HEK293 (cell line): ENCODE results near the gene LAMB4.

Source experiments
- CTCF ChIA-PET: fragments of 350-600 bp; formaldehyde crosslinking; extraction: SDS; loops from one replicate; lab custom pipeline; 2021; ENCODE audit warnings: antibody characterized with exemption; lab: Yijun Ruan, JAX
- POLR2A ChIA-PET: fragments of 300-600 bp; formaldehyde crosslinking; extraction: SDS; loops from one replicate; lab custom pipeline; 2020; ENCODE audit warnings: antibody characterized with exemption, inconsistent platforms; lab: Yijun Ruan, JAX
- H3K27ac ChIP-seq: fragments of 200-500 bp; sonication (Bioruptor generic); 2 replicates; pipeline ENCODE4 v1.5.1; 2014; ENCODE audit warnings: low read depth, low read length, control low read depth, inconsistent platforms; ENCODE audit errors: extremely low read depth
- H3K36me3 ChIP-seq, 2 experiments: fragments of 200-500 bp in 1 of 2; sonication (Bioruptor generic) in 1 of 2; 1 replicate in 1 of 2; 2 replicates in 1 of 2; pipeline ENCODE4 v1.5.1; 2014 to 2017; ENCODE audit warnings: inconsistent platforms in 2 of 2, low read length in 2 of 2; ENCODE audit not compliant: control insufficient read depth in 2 of 2, insufficient read depth in 1 of 2
- H3K4me1 ChIP-seq: fragments of 200-500 bp; sonication (Bioruptor generic); 2 replicates; pipeline ENCODE4 v1.5.1; 2014; ENCODE audit warnings: mild to moderate bottlenecking, low read length, inconsistent platforms; ENCODE audit not compliant: control insufficient read depth, insufficient read depth
- H3K4me3 ChIP-seq: 2 replicates; pipeline ENCODE4 v1.5.1; 2011; ENCODE audit warnings: low read depth, mild to moderate bottlenecking, control low read depth, low read length, moderate library complexity
- H3K9me3 ChIP-seq: fragments of 200-500 bp; sonication (Bioruptor generic); 2 replicates; pipeline ENCODE4 v1.5.1; 2014; ENCODE audit warnings: low read depth, low read length, inconsistent platforms; ENCODE audit not compliant: control insufficient read depth, insufficient read depth
- MZF1 ChIP-seq: fragments of 450-650 bp; formaldehyde crosslinking; IDR thresholded peaks from 2 replicates; pipeline ENCODE4 v1.5.1; 2017; ENCODE audit warnings: missing biosample characterization, missing genetic modification characterization, borderline replicate concordance
- WT1 ChIP-seq: fragments of 450-650 bp; formaldehyde crosslinking; IDR thresholded peaks from 2 replicates; pipeline ENCODE4 v1.5.1; 2016; ENCODE audit warnings: missing biosample characterization, missing genetic modification characterization
- ZBTB21 ChIP-seq: fragments of 450-650 bp; formaldehyde crosslinking; IDR thresholded peaks from 2 replicates; pipeline ENCODE4 v1.5.1; 2017; ENCODE audit warnings: missing biosample characterization, missing genetic modification characterization
- ZNF10 ChIP-seq: fragments of 450-650 bp; formaldehyde crosslinking; IDR thresholded peaks from 2 replicates; pipeline ENCODE4 v1.5.1; 2017; ENCODE audit warnings: missing biosample characterization, missing genetic modification characterization
- ZNF146 ChIP-seq: fragments of 450-650 bp; formaldehyde crosslinking; IDR thresholded peaks from 2 replicates; pipeline ENCODE4 v1.5.1; 2016; ENCODE audit warnings: missing biosample characterization, missing genetic modification characterization
- ZNF174 ChIP-seq: fragments of 450-650 bp; formaldehyde crosslinking; IDR thresholded peaks from 2 replicates; pipeline ENCODE4 v1.5.0; 2017; ENCODE audit warnings: missing biosample characterization, mild to moderate bottlenecking, missing genetic modification characterization
- ZNF175 ChIP-seq: fragments of 450-650 bp; formaldehyde crosslinking; IDR thresholded peaks from 2 replicates; pipeline ENCODE4 v1.5.1; 2016; ENCODE audit warnings: missing biosample characterization, missing genetic modification characterization
- ZNF473 ChIP-seq: fragments of 450-650 bp; formaldehyde crosslinking; IDR thresholded peaks from 2 replicates; pipeline ENCODE4 v1.5.1; 2017; ENCODE audit warnings: missing biosample characterization, missing genetic modification characterization
- ZNF48 ChIP-seq: fragments of 450-650 bp; formaldehyde crosslinking; IDR thresholded peaks from 2 replicates; pipeline ENCODE4 v1.5.1; 2016; ENCODE audit warnings: missing biosample characterization, missing genetic modification characterization
- ZNF621 ChIP-seq: fragments of 450-650 bp; formaldehyde crosslinking; IDR thresholded peaks from 2 replicates; pipeline ENCODE4 v1.5.1; 2017; ENCODE audit warnings: missing biosample characterization, missing genetic modification characterization
- ZNF623 ChIP-seq: fragments of 450-650 bp; formaldehyde crosslinking; IDR thresholded peaks from 2 replicates; pipeline ENCODE4 v1.5.1; 2016; ENCODE audit warnings: missing biosample characterization, missing genetic modification characterization
- ZNF624 ChIP-seq: fragments of 450-650 bp; formaldehyde crosslinking; IDR thresholded peaks from 2 replicates; pipeline ENCODE4 v1.5.1; 2017; ENCODE audit warnings: missing biosample characterization, missing genetic modification characterization
- ZNF626 ChIP-seq: fragments of 450-650 bp; sonication (Bioruptor Pico); formaldehyde crosslinking; IDR thresholded peaks from 2 replicates; pipeline ENCODE4 v1.5.1; 2018; ENCODE audit warnings: missing biosample characterization, missing genetic modification characterization, inconsistent platforms
- ZNF791 ChIP-seq: fragments of 450-650 bp; formaldehyde crosslinking; IDR thresholded peaks from 2 replicates; pipeline ENCODE4 v1.5.1; 2016; ENCODE audit warnings: missing biosample characterization, missing genetic modification characterization
- TF ChIP-seq, protein P1 (sequence below): sonication (generic); formaldehyde crosslinking; IDR thresholded peaks from 2 replicates; pipeline ENCODE4 v1.8.1; 2022; ENCODE audit warnings: mild to moderate bottlenecking, moderate library complexity, missing genetic modification reagents
- TF ChIP-seq, protein P2 (sequence below): fragments of 450-650 bp; formaldehyde crosslinking; IDR thresholded peaks from 2 replicates; pipeline ENCODE4 v1.5.1; 2016; ENCODE audit warnings: missing biosample characterization, missing genetic modification characterization
- TF ChIP-seq, protein P3 (sequence below): fragments of 450-650 bp; formaldehyde crosslinking; IDR thresholded peaks from 2 replicates; pipeline ENCODE4 v1.5.1; 2016; ENCODE audit warnings: missing biosample characterization, missing genetic modification characterization
- TF ChIP-seq, protein P4 (sequence below): fragments of 450-650 bp; formaldehyde crosslinking; IDR thresholded peaks from 2 replicates; pipeline ENCODE4 v1.5.1; 2016; ENCODE audit warnings: missing biosample characterization, missing genetic modification characterization
- TF ChIP-seq, protein P5 (sequence below): fragments of 450-650 bp; formaldehyde crosslinking; IDR thresholded peaks from 2 replicates; pipeline ENCODE4 v1.5.1; 2016; ENCODE audit warnings: missing biosample characterization, missing genetic modification characterization
- TF ChIP-seq, protein P6 (sequence below): fragments of 450-650 bp; formaldehyde crosslinking; IDR thresholded peaks from 2 replicates; pipeline ENCODE4 v1.5.1; 2016; ENCODE audit warnings: missing biosample characterization, missing genetic modification characterization, low read depth
- TF ChIP-seq, protein P7 (sequence below): fragments of 450-650 bp; formaldehyde crosslinking; IDR thresholded peaks from 2 replicates; pipeline ENCODE4 v1.5.1; 2016; ENCODE audit warnings: missing biosample characterization, missing genetic modification characterization, low read depth
- TF ChIP-seq, protein P8 (sequence below): fragments of 450-650 bp; formaldehyde crosslinking; IDR thresholded peaks from 2 replicates; pipeline ENCODE4 v1.5.1; 2017; ENCODE audit warnings: missing biosample characterization, missing genetic modification characterization

LAMB4 gene

DNA sequence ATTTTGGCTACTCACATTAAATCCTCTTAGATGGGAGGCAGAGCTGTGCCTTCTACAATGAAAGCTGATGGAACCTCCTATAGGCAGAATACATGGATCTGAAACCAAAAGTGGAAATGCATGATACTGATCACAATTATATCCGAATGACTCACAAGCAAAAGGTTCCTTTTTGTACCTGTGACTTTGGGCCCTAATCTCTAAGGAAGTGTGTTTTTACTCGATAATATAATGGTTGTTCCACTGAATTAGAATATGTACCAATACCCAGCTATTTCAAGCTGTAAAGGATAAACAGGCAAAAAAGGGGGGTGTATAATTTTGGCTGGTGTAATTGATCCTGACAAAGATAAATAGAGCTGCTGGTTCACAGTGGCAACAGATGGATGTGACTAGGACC, 109.6 kb downstream of the LAMB4 start:
- no peak for TF ChIP-seq MZF1 (tag by site-specific recombination)
- TF ChIP-seq, protein P1, sequence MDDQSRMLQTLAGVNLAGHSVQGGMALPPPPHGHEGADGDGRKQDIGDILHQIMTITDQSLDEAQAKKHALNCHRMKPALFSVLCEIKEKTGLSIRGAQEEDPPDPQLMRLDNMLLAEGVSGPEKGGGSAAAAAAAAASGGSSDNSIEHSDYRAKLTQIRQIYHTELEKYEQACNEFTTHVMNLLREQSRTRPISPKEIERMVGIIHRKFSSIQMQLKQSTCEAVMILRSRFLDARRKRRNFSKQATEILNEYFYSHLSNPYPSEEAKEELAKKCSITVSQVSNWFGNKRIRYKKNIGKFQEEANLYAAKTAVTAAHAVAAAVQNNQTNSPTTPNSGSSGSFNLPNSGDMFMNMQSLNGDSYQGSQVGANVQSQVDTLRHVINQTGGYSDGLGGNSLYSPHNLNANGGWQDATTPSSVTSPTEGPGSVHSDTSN, result no peak
- no peak for TF ChIP-seq ZNF48 (tag by site-specific recombination)
- no peak for TF ChIP-seq ZBTB21
- TF ChIP-seq, protein P2, sequence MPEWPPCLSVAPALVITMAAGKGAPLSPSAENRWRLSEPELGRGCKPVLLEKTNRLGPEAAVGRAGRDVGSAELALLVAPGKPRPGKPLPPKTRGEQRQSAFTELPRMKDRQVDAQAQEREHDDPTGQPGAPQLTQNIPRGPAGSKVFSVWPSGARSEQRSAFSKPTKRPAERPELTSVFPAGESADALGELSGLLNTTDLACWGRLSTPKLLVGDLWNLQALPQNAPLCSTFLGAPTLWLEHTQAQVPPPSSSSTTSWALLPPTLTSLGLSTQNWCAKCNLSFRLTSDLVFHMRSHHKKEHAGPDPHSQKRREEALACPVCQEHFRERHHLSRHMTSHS (tag by site-specific recombination), result no peak
- TF ChIP-seq, protein P3, sequence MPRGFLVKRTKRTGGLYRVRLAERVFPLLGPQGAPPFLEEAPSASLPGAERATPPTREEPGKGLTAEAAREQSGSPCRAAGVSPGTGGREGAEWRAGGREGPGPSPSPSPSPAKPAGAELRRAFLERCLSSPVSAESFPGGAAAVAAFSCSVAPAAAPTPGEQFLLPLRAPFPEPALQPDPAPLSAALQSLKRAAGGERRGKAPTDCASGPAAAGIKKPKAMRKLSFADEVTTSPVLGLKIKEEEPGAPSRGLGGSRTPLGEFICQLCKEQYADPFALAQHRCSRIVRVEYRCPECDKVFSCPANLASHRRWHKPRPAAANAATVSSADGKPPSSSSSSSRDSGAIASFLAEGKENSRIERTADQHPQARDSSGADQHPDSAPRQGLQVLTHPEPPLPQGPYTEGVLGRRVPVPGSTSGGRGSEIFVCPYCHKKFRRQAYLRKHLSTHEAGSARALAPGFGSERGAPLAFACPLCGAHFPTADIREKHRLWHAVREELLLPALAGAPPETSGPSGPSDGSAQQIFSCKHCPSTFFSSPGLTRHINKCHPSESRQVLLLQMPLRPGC (tag by site-specific recombination), result no peak
- TF ChIP-seq ZNF174 (tag by site-specific recombination), result no peak
- no peak for TF ChIP-seq ZNF626
- no peak for TF ChIP-seq ZNF624 (tag by site-specific recombination)
- no peak for TF ChIP-seq ZNF623
- ChIA-PET CTCF (no interaction called here), POLR2A (no interaction called here)
- no peak overlapping the region for H3K4me3 ChIP-seq
- no peaks in the 10 kb centered on the region for H3K36me3 ChIP-seq
- no peaks in the 10 kb centered on the region for H3K9me3 ChIP-seq
- H3K4me1 ChIP-seq, result peaks cover 13% of the 10 kb centered on the region
- H3K27ac ChIP-seq, result no peak overlapping the region

DNA sequence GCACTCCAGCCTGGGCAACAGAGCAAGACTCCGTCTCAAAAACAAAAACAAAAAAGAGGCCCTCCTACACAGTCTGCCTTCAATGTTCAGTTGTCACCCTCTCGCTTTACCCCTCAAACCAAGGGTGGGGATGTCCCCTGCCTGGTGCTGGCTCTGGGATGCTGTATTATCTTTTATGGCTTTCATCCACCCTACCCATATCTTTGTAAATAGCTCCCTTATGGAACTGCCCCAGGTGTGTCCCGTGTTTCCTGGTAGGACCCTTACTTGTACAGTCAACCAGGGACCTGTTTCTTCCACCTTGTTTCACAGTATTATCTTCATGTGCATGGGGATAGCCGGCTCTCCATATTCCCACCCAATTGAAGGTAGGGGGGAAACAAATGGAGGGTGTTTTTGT, 111.5 kb downstream of the LAMB4 start:
- POLR2A ChIA-PET, result no interaction called here
- CTCF ChIA-PET, result no interaction called here
- Histone ChIP-seq H3K36me3 (no peaks in the 10 kb centered on the region), H3K4me1 (peaks cover 24% of the 10 kb centered on the region), H3K9me3 (no peaks in the 10 kb centered on the region), H3K27ac (no peak overlapping the region), H3K4me3 (no peak overlapping the region)
- no peak for TF ChIP-seq ZNF146 (tag by site-specific recombination)
- no peak for TF ChIP-seq ZNF10 (tag by site-specific recombination)
- TF ChIP-seq WT1 (tag by site-specific recombination), result no peak
- TF ChIP-seq, protein P4, sequence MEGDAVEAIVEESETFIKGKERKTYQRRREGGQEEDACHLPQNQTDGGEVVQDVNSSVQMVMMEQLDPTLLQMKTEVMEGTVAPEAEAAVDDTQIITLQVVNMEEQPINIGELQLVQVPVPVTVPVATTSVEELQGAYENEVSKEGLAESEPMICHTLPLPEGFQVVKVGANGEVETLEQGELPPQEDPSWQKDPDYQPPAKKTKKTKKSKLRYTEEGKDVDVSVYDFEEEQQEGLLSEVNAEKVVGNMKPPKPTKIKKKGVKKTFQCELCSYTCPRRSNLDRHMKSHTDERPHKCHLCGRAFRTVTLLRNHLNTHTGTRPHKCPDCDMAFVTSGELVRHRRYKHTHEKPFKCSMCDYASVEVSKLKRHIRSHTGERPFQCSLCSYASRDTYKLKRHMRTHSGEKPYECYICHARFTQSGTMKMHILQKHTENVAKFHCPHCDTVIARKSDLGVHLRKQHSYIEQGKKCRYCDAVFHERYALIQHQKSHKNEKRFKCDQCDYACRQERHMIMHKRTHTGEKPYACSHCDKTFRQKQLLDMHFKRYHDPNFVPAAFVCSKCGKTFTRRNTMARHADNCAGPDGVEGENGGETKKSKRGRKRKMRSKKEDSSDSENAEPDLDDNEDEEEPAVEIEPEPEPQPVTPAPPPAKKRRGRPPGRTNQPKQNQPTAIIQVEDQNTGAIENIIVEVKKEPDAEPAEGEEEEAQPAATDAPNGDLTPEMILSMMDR, result no peak
- TF ChIP-seq, protein P5, sequence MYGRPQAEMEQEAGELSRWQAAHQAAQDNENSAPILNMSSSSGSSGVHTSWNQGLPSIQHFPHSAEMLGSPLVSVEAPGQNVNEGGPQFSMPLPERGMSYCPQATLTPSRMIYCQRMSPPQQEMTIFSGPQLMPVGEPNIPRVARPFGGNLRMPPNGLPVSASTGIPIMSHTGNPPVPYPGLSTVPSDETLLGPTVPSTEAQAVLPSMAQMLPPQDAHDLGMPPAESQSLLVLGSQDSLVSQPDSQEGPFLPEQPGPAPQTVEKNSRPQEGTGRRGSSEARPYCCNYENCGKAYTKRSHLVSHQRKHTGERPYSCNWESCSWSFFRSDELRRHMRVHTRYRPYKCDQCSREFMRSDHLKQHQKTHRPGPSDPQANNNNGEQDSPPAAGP (tag by site-specific recombination), result no peak
- no peak for TF ChIP-seq ZNF473
- TF ChIP-seq, protein P6, sequence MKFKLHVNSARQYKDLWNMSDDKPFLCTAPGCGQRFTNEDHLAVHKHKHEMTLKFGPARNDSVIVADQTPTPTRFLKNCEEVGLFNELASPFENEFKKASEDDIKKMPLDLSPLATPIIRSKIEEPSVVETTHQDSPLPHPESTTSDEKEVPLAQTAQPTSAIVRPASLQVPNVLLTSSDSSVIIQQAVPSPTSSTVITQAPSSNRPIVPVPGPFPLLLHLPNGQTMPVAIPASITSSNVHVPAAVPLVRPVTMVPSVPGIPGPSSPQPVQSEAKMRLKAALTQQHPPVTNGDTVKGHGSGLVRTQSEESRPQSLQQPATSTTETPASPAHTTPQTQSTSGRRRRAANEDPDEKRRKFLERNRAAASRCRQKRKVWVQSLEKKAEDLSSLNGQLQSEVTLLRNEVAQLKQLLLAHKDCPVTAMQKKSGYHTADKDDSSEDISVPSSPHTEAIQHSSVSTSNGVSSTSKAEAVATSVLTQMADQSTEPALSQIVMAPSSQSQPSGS (tag by site-specific recombination), result no peak
- TF ChIP-seq ZNF791 (tag by site-specific recombination), result no peak
- TF ChIP-seq ZNF621, result no peak
- TF ChIP-seq, protein P7, sequence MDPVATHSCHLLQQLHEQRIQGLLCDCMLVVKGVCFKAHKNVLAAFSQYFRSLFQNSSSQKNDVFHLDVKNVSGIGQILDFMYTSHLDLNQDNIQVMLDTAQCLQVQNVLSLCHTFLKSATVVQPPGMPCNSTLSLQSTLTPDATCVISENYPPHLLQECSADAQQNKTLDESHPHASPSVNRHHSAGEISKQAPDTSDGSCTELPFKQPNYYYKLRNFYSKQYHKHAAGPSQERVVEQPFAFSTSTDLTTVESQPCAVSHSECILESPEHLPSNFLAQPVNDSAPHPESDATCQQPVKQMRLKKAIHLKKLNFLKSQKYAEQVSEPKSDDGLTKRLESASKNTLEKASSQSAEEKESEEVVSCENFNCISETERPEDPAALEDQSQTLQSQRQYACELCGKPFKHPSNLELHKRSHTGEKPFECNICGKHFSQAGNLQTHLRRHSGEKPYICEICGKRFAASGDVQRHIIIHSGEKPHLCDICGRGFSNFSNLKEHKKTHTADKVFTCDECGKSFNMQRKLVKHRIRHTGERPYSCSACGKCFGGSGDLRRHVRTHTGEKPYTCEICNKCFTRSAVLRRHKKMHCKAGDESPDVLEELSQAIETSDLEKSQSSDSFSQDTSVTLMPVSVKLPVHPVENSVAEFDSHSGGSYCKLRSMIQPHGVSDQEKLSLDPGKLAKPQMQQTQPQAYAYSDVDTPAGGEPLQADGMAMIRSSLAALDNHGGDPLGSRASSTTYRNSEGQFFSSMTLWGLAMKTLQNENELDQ, result no peak
- TF ChIP-seq, protein P8, sequence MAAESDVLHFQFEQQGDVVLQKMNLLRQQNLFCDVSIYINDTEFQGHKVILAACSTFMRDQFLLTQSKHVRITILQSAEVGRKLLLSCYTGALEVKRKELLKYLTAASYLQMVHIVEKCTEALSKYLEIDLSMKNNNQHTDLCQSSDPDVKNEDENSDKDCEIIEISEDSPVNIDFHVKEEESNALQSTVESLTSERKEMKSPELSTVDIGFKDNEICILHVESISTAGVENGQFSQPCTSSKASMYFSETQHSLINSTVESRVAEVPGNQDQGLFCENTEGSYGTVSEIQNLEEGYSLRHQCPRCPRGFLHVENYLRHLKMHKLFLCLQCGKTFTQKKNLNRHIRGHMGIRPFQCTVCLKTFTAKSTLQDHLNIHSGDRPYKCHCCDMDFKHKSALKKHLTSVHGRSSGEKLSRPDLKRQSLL, result no peak
- no peak for TF ChIP-seq ZNF175 (tag by site-specific recombination)
